ENCODE measurements around the gene CDHR2. TPM values are rescaled to one million over a fixed set of nuclear protein-coding genes. Genes with fewer than 3 reads are reported as not detected.

CDHR2 gene
- total RNA-seq, 2 experiments from 2014 or later, result 0.19 to 0.35 TPM

DNA sequence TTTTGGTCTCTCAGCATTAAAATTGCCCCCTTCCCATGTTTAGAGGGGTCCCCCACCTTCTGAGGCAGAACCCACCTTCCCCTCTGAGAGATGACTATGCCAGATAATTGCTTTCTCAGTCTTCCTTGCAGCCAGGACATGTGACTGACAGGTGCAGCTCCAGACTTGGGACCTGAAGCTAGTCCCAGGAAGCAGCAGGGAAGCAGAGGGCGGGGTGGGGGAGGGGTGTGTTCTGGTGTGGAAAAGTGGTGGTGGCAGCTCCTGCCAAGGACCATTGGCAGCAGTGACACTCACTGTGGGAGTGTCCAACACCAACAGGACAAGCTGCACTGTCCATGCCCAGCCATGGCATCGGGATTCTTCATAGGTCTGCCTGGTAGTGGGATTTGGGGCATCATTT, 83.6 kb downstream of the CDHR2 start:
- H3K9me3 Mint-ChIP-seq, result no peaks in the 10 kb centered on the region
- H3K4me3 Mint-ChIP-seq, result no peak overlapping the region
- H3K27me3 Mint-ChIP-seq (ENCODE audit: low read depth), result peaks cover 55% of the 10 kb centered on the region
- H3K4me1 Mint-ChIP-seq (ENCODE audit: low read depth), result peaks cover 12% of the 10 kb centered on the region
- CTCF ChIA-PET, result interaction anchor here (1.3 kb wide), 1 partner anchor 14 kb away, joined by 6 read pairs; the partner anchor contains the start of gene TSPAN17
- H3K27ac Mint-ChIP-seq, result no peak overlapping the region
- intact Hi-C loops (cut with micrococcal nuclease), result no loop called here
- no peaks in the 10 kb centered on the region for H3K36me3 Mint-ChIP-seq (ENCODE audit: low read depth)
- no peak for DNase-seq

GRCh38 chr5:176633598-176633997, 84.5 kb downstream of the CDHR2 start:
- Mint-ChIP-seq H3K4me1 (ENCODE audit: low read depth) (peaks cover 12% of the 10 kb centered on the region), H3K9me3 (no peaks in the 10 kb centered on the region), H3K27ac (no peak overlapping the region), H3K4me3 (no peak overlapping the region), H3K27me3 (ENCODE audit: low read depth) (peaks cover 48% of the 10 kb centered on the region), H3K36me3 (ENCODE audit: low read depth) (no peaks in the 10 kb centered on the region)
- intact Hi-C loops (cut with micrococcal nuclease), result no loop called here
- CTCF ChIA-PET, result interaction anchor here (1.3 kb wide), 1 partner anchor 14 kb away, joined by 6 read pairs; the partner anchor contains the start of gene TSPAN17
- DNase-seq, result no peak

- Mint-ChIP-seq H3K4me1 (ENCODE audit: low read depth) (no peaks in the 10 kb centered on the region), H3K27ac (no peak overlapping the region), H3K9me3 (no peaks in the 10 kb centered on the region), H3K27me3 (ENCODE audit: low read depth) (peaks cover 27% of the 10 kb centered on the region), H3K4me3 (no peak overlapping the region), H3K36me3 (ENCODE audit: low read depth) (no peaks in the 10 kb centered on the region)
- intact Hi-C loops (cut with micrococcal nuclease), result no loop called here
- CTCF ChIA-PET, result no interaction called here
- DNase-seq, result no peak
Measured at GRCh38 chr5:176636426-176636825, 87.3 kb downstream of the CDHR2 start.

DNA sequence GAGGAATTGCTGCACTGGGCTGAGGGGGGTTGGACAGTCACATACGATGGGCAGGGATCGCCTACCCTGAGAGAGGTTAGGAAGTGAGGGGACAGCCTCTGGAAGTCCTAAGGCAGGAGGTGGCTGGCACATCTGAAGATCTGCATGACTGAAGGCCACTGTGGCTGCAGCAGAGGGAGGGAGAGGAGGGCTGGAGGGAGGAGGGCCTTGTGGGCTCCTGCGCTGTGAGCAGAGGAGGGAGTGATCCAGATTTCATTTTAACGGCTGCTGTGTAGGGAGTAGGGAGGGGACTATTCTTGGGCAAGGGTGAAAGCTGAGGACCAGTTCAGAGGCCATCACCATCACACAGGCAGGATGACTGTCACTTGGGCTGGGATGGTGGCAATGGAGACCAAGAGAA, 88.4 kb downstream of the CDHR2 start:
- intact Hi-C loops (cut with micrococcal nuclease), result no loop called here

DNA sequence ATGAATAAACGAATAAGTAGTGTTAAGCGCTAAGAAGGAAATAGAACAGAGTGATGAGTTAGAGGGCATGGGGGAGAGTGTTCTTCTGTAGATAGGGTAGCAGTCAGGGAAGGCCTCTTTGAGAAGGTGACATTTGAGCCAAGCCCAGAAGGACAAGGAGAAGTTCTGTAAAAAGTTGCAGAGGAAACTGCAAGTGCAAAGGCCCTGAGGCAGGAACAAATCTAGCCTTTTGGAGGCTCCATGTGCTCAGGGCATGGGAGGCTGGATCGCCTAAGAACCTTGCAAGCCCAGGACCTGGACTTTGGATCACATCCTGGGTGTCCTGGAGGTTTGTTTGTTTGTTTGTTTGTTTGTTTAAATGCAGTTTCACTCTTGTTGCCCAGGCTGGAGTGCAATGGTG, 89.3 kb downstream of the CDHR2 start:
- intact Hi-C loops (cut with micrococcal nuclease), result no loop called here
- no peak overlapping the region for H3K27ac Mint-ChIP-seq
- H3K27me3 Mint-ChIP-seq (ENCODE audit: low read depth), result peaks cover 16% of the 10 kb centered on the region
- H3K9me3 Mint-ChIP-seq, result no peaks in the 10 kb centered on the region
- no peak for DNase-seq
- no peaks in the 10 kb centered on the region for H3K36me3 Mint-ChIP-seq (ENCODE audit: low read depth)
- H3K4me1 Mint-ChIP-seq (ENCODE audit: low read depth), result no peaks in the 10 kb centered on the region
- H3K4me3 Mint-ChIP-seq, result no peak overlapping the region
- CTCF ChIA-PET, result no interaction called here

More for the DNA sequence above, 88.4 kb downstream of the CDHR2 start:
- Mint-ChIP-seq H3K36me3 (ENCODE audit: low read depth) (no peaks in the 10 kb centered on the region), H3K9me3 (no peaks in the 10 kb centered on the region), H3K27ac (no peak overlapping the region), H3K27me3 (ENCODE audit: low read depth) (peaks cover 18% of the 10 kb centered on the region), H3K4me3 (no peak overlapping the region), H3K4me1 (ENCODE audit: low read depth) (no peaks in the 10 kb centered on the region)
- CTCF ChIA-PET, result no interaction called here
- DNase-seq, result no peak

DNA sequence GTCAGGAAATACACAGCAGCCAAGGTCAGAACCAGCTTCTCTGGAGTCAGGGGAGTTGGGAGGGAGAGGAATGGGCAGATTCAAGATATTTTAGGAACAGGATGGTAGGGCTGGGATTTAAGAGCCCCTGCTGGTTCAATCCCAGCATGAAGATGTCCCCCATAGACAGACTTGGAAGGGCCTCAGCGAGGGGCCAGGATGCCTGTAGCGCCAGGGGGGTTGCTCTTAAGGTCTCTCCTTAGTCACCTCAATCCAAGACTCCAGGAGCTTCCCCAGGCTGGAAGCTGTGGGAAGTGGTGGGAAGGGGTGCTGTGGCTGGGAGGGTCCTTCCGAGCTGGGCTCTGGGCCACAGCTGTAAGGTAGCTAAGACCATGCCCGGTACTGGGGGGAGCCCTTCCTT, 90.1 kb downstream of the CDHR2 start:
- DNase-seq, result no peak
- Mint-ChIP-seq H3K27ac (no peak overlapping the region), H3K4me3 (no peak overlapping the region), H3K27me3 (ENCODE audit: low read depth) (peaks cover 9% of the 10 kb centered on the region), H3K36me3 (ENCODE audit: low read depth) (no peaks in the 10 kb centered on the region), H3K4me1 (ENCODE audit: low read depth) (no peaks in the 10 kb centered on the region), H3K9me3 (no peaks in the 10 kb centered on the region)
- CTCF ChIA-PET, result interaction anchor here (1.0 kb wide), 1 partner anchor 19 kb away, joined by 3 read pairs; no protein-coding TSS in a partner anchor
- intact Hi-C loops (cut with micrococcal nuclease), result no loop called here

GRCh38 chr5:176639981-176640380, 90.8 kb downstream of the CDHR2 start:
- H3K4me1 Mint-ChIP-seq (ENCODE audit: low read depth), result no peaks in the 10 kb centered on the region
- intact Hi-C loops (cut with micrococcal nuclease), result loop anchor here (10.0 kb wide), 1 partner anchor 675 kb away; the partner anchor contains the start of gene MXD3
- no peak overlapping the region for H3K4me3 Mint-ChIP-seq
- CTCF ChIA-PET, result interaction anchor here (1.0 to 2.0 kb wide), 2 partner anchors 18 to 21 kb away, joined by 3 to 6 read pairs; no protein-coding TSS in a partner anchor
- no peak overlapping the region for H3K27ac Mint-ChIP-seq
- H3K27me3 Mint-ChIP-seq (ENCODE audit: low read depth), result peaks cover 5% of the 10 kb centered on the region
- H3K36me3 Mint-ChIP-seq (ENCODE audit: low read depth), result no peaks in the 10 kb centered on the region
- H3K9me3 Mint-ChIP-seq, result no peaks in the 10 kb centered on the region
- no peak for DNase-seq

DNA sequence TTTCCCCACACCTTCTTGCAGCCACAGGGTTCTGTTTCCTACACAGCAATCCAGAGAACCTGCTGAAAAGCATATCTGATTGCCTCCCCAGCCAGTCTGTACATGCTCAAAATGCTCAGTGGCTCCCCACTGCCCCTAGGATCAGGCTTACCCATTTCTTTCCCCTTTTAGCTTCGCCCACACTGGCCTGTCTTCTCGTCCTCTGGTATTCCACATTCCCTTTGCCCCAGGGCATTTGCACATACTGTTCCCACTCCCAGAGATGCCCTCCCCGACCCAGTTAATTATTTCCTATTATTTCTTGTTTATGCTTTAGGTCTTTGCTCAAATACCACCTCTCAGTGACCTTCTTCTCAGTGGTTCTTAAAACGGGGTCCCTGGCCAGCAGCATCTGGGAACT, 91.5 kb downstream of the CDHR2 start:
- Mint-ChIP-seq H3K36me3 (ENCODE audit: low read depth) (no peaks in the 10 kb centered on the region), H3K27me3 (ENCODE audit: low read depth) (no peaks in the 10 kb centered on the region), H3K9me3 (no peaks in the 10 kb centered on the region), H3K4me3 (no peak overlapping the region), H3K27ac (peak overlapping the region; percentile 25), H3K4me1 (ENCODE audit: low read depth) (no peaks in the 10 kb centered on the region)
- CTCF ChIA-PET, result interaction anchor here (2.0 kb wide), 1 partner anchor 20 kb away, joined by 6 read pairs; no protein-coding TSS in a partner anchor
- intact Hi-C loops (cut with micrococcal nuclease), result loop anchor here (10.0 kb wide), 1 partner anchor 674 kb away; the partner anchor contains the start of gene MXD3
- no peak for DNase-seq

GRCh38 chr5:176642675-176643490, 93.7 kb downstream of the CDHR2 start:
- Mint-ChIP-seq H3K36me3 (ENCODE audit: low read depth) (no peaks in the 10 kb centered on the region), H3K9me3 (no peaks in the 10 kb centered on the region), H3K27me3 (ENCODE audit: low read depth) (no peaks in the 10 kb centered on the region), H3K27ac (no peak overlapping the region), H3K4me1 (ENCODE audit: low read depth) (peaks cover 11% of the 10 kb centered on the region), H3K4me3 (no peak overlapping the region)
- no peak for DNase-seq
- intact Hi-C loops (cut with micrococcal nuclease), result loop anchor here (10.0 kb wide), 1 partner anchor 672 kb away; the partner anchor contains the start of gene MXD3
- CTCF ChIA-PET, result interaction anchor here (1.2 kb wide), 1 partner anchor 18 kb away, joined by 4 read pairs; no protein-coding TSS in a partner anchor

- H3K36me3 Mint-ChIP-seq (ENCODE audit: low read depth), result no peaks in the 10 kb centered on the region
- no peak for DNase-seq
- H3K27ac Mint-ChIP-seq, result no peak overlapping the region
- H3K9me3 Mint-ChIP-seq, result no peaks in the 10 kb centered on the region
- intact Hi-C loops (cut with micrococcal nuclease), result loop anchor here (10.0 kb wide), 1 partner anchor 671 kb away; the partner anchor contains the start of gene MXD3
- H3K4me3 Mint-ChIP-seq, result no peak overlapping the region
- no peaks in the 10 kb centered on the region for H3K27me3 Mint-ChIP-seq (ENCODE audit: low read depth)
- CTCF ChIA-PET, result interaction anchor here (1.2 kb wide), 1 partner anchor 17 kb away, joined by 4 read pairs; no protein-coding TSS in a partner anchor
- H3K4me1 Mint-ChIP-seq (ENCODE audit: low read depth), result peaks cover 18% of the 10 kb centered on the region
Measured at GRCh38 chr5:176643491-176644219, 94.5 kb downstream of the CDHR2 start.

DNA sequence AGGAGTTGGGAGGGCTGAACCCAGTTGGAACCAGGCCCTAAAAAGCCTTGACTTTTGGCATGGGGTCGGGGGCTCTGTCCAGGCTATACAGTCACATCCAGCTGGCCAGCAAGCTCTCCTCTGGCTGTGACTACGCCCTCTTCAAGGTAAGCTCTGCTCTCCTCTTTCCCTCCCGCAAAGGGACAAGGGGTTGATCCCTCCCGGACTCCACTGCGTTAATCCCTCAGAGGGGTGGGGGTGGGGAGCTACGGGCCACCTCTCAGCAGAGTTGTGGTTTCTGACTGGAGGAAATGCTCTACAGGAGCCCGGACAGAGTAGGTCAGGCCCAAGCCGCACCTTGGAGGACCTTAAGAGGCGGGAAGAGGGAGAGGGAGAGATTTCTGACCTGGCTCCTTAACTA, 95.2 kb downstream of the CDHR2 start:
- Mint-ChIP-seq H3K4me1 (ENCODE audit: low read depth) (peaks cover 24% of the 10 kb centered on the region), H3K4me3 (no peak overlapping the region), H3K9me3 (no peaks in the 10 kb centered on the region), H3K27ac (no peak overlapping the region), H3K36me3 (ENCODE audit: low read depth) (no peaks in the 10 kb centered on the region), H3K27me3 (ENCODE audit: low read depth) (no peaks in the 10 kb centered on the region)
- intact Hi-C loops (cut with micrococcal nuclease), result loop anchor here (10.0 kb wide), 1 partner anchor 671 kb away; the partner anchor contains the start of gene MXD3
- no peak for DNase-seq
- CTCF ChIA-PET, result interaction anchor here (1.2 kb wide), 1 partner anchor 16 kb away, joined by 4 read pairs; no protein-coding TSS in a partner anchor
